ENCODE results near the gene ELAPOR2. TPM values are rescaled to one million over a fixed set of nuclear protein-coding genes. Genes with fewer than 3 reads are reported as not detected.

ELAPOR2 gene
- total and polyA plus RNA-seq, 2 of the 13 experiments (the other 11 are each of a cell fraction or from before 2014, with no cell fraction given): 7.8 to 8.4 TPM

- ATAC-seq: no peak
These were observed 33.2 kb upstream of the ELAPOR2 start for GRCh38 chr7:87092568-87093091.

DNA sequence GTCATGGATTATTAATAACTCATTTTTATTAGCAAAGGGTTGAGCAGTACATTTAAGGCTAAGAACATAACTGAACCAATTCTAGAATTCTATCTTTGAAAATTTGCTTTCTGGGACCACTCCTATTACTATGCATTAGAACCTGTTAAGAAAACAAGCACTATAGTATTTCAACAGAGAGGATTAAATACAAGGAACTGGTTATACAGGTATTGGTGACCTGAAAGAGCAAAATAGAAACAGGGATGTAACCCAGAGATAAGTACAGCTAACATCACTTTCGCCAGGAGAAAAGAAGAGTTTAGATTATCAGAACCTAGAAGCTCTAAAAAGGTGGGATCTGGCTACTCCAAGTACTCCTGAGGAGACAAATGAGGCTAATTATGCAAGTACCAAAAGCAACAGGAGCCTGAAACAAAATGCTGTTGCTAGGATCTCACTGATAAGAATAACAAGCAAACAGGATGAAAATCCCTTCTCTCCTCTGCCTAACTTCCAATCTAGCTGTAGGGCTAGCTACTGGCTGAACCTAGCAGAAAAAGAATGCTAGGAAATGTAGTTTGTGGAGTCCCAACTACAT lies 32.1 kb upstream of the ELAPOR2 start:
- DNase-seq (ENCODE audit: low spot score): no peak
- no peak for FAIRE-seq
- TF ChIP-seq MATR3 (CRISPR knock-in tag; IDR thresholded peaks at IDR 0.05) (no peak), ZBTB1 (CRISPR knock-in tag; IDR thresholded peaks at IDR 0.05; ENCODE audit: borderline replicate concordance) (no peak), SMAD9 (CRISPR knock-in tag; IDR thresholded peaks at IDR 0.05) (no peak), ZNF33A (CRISPR knock-in tag; IDR thresholded peaks at IDR 0.05; ENCODE audit: borderline replicate concordance) (no peak), MLLT10 (CRISPR knock-in tag; IDR thresholded peaks at IDR 0.05) (no peak), ZEB1 (IDR thresholded peaks at IDR 0.05; ENCODE audit: insufficient replicate concordance, low read depth) (no peak), ISL2 (CRISPR knock-in tag; IDR thresholded peaks at IDR 0.05) (no peak), ZNF598 (CRISPR knock-in tag; IDR thresholded peaks at IDR 0.05; ENCODE audit: borderline replicate concordance) (no peak), CAMTA2 (CRISPR knock-in tag; IDR thresholded peaks at IDR 0.05; ENCODE audit: borderline replicate concordance) (no peak), DBP (CRISPR knock-in tag; IDR thresholded peaks at IDR 0.05; ENCODE audit: not compliant biosample characterization) (no peak)
- TF ChIP-seq, protein P1, sequence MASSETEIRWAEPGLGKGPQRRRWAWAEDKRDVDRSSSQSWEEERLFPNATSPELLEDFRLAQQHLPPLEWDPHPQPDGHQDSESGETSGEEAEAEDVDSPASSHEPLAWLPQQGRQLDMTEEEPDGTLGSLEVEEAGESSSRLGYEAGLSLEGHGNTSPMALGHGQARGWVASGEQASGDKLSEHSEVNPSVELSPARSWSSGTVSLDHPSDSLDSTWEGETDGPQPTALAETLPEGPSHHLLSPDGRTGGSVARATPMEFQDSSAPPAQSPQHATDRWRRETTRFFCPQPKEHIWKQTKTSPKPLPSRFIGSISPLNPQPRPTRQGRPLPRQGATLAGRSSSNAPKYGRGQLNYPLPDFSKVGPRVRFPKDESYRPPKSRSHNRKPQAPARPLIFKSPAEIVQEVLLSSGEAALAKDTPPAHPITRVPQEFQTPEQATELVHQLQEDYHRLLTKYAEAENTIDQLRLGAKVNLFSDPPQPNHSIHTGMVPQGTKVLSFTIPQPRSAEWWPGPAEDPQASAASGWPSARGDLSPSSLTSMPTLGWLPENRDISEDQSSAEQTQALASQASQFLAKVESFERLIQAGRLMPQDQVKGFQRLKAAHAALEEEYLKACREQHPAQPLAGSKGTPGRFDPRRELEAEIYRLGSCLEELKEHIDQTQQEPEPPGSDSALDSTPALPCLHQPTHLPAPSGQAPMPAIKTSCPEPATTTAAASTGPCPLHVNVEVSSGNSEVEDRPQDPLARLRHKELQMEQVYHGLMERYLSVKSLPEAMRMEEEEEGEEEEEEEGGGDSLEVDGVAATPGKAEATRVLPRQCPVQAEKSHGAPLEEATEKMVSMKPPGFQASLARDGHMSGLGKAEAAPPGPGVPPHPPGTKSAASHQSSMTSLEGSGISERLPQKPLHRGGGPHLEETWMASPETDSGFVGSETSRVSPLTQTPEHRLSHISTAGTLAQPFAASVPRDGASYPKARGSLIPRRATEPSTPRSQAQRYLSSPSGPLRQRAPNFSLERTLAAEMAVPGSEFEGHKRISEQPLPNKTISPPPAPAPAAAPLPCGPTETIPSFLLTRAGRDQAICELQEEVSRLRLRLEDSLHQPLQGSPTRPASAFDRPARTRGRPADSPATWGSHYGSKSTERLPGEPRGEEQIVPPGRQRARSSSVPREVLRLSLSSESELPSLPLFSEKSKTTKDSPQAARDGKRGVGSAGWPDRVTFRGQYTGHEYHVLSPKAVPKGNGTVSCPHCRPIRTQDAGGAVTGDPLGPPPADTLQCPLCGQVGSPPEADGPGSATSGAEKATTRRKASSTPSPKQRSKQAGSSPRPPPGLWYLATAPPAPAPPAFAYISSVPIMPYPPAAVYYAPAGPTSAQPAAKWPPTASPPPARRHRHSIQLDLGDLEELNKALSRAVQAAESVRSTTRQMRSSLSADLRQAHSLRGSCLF (CRISPR knock-in tag; IDR thresholded peaks at IDR 0.05; ENCODE audit: borderline replicate concordance): no peak

More at GRCh38 chr7:87092568-87093091, 33.2 kb upstream of the ELAPOR2 start:
- TF ChIP-seq SATB2 (CRISPR knock-in tag; IDR thresholded peaks at IDR 0.05) (no peak), FOXM1 (CRISPR knock-in tag; IDR thresholded peaks at IDR 0.05) (no peak), MAFK (conservative IDR thresholded peaks at IDR 0.05 in 1 of 2, IDR thresholded peaks at IDR 0.05 in 1 of 2; ENCODE audit: low read length in 2 of 2) (0 out of 4 replicates have a peak, but pooled peaks of 1 of the 2 experiments have one; percentile 17)
- H3K36me3 ChIP-seq (replicated peaks in 1 of 2; ENCODE audit: control insufficient read depth in 1 of 2, insufficient read depth in 2 of 2, low read length in 2 of 2): no peaks in the 10 kb centered on the region
- DNase-seq (ENCODE audit: low spot score) (no peak), FAIRE-seq (no peak)
- H3K27ac ChIP-seq (ENCODE audit: extremely low read length, insufficient read depth, low read length): no peak overlapping the region
- no peak overlapping the region for H3K4me2 ChIP-seq (ENCODE audit: low read depth, low read length)
- no peaks in the 10 kb centered on the region for H3K79me2 ChIP-seq (ENCODE audit: insufficient read depth, low read length)
- in situ Hi-C loops (cut with HindIII; ENCODE audit: extremely low pct_ligation_motif_present, low pct_unique_long_range_greater_than_20kb) (no loop called here), intact Hi-C loops (cut with micrococcal nuclease; ENCODE audit: unreplicated experiment) (no loop called here)
- CTCF ChIA-PET (ENCODE audit: low intra/inter-chr PET ratio, low total read pairs): no interaction called here
- 16% methylated on average over 2 of the region's 2 CpGs for WGBS (ENCODE audit: low lambda C conversion rate)
- no TSS peak for BruUV-seq (replicated peaks)
- H3K9ac ChIP-seq (ENCODE audit: insufficient read depth, low read depth, low read length): no peak overlapping the region
- no peaks in the 10 kb centered on the region for H3K27me3 ChIP-seq (ENCODE audit: control insufficient read depth in 1 of 2, insufficient read depth in 2 of 2, low read length in 2 of 2)
- H3K4me1 ChIP-seq (ENCODE audit: insufficient read depth, low read length): no peaks in the 10 kb centered on the region
- H2AFZ ChIP-seq (ENCODE audit: low read length): no peak overlapping the region
- no peak overlapping the region for H3K4me3 ChIP-seq (replicated peaks in 1 of 3; ENCODE audit: insufficient read depth in 1 of 3, low read depth in 2 of 3, low read length in 3 of 3)
- POLR2A ChIA-PET: no interaction called here
- H4K20me1 ChIP-seq (ENCODE audit: insufficient read depth, low read length): no peaks in the 10 kb centered on the region
- no peaks in the 10 kb centered on the region for H3K9me3 ChIP-seq (ENCODE audit: low read length)

More for the DNA sequence above, 32.1 kb upstream of the ELAPOR2 start:
- no peak for ATAC-seq
- Histone ChIP-seq H3K4me2 (ENCODE audit: low read depth, low read length) (no peak overlapping the region), H3K4me3 (replicated peaks in 1 of 3; ENCODE audit: insufficient read depth in 1 of 3, low read depth in 2 of 3, low read length in 3 of 3) (no peak overlapping the region), H2AFZ (ENCODE audit: low read length) (no peak overlapping the region), H4K20me1 (ENCODE audit: insufficient read depth, low read length) (no peaks in the 10 kb centered on the region), H3K27me3 (ENCODE audit: control insufficient read depth in 1 of 2, insufficient read depth in 2 of 2, low read length in 2 of 2) (no peaks in the 10 kb centered on the region), H3K27ac (ENCODE audit: extremely low read length, insufficient read depth, low read length) (no peak overlapping the region), H3K9me3 (ENCODE audit: low read length) (no peaks in the 10 kb centered on the region), H3K79me2 (ENCODE audit: insufficient read depth, low read length) (no peaks in the 10 kb centered on the region), H3K4me1 (ENCODE audit: insufficient read depth, low read length) (no peaks in the 10 kb centered on the region), H3K9ac (ENCODE audit: insufficient read depth, low read depth, low read length) (no peak overlapping the region), H3K36me3 (replicated peaks in 1 of 2; ENCODE audit: control insufficient read depth in 1 of 2, insufficient read depth in 2 of 2, low read length in 2 of 2) (no peaks in the 10 kb centered on the region)
- ChIA-PET POLR2A (no interaction called here), CTCF (ENCODE audit: low intra/inter-chr PET ratio, low total read pairs) (no interaction called here)
- 0% methylated on average over 1 of the region's 1 CpG for WGBS (ENCODE audit: low lambda C conversion rate)
- in situ Hi-C loops (cut with HindIII; ENCODE audit: extremely low pct_ligation_motif_present, low pct_unique_long_range_greater_than_20kb) (no loop called here), intact Hi-C loops (cut with micrococcal nuclease; ENCODE audit: unreplicated experiment) (no loop called here)
- no TSS peak for BruUV-seq (replicated peaks)

Measured in HepG2 (cell line).